Activated CD8-positive, alpha-beta T cell treated with anti-CD3 and anti-CD28 coated beads for 36 hours (primary cell): ENCODE data around the gene VDAC2. TPM values are rescaled to one million over a fixed set of nuclear protein-coding genes. Genes with fewer than 3 reads are reported as not detected.

Experiments used
- ATAC-seq: fragments of 200-7000 bp; cut with Tn5 transposase; one replicate; pipeline ENCODE4 v1.10.0; 2021; ENCODE audit warnings: mild to moderate bottlenecking, moderate library complexity
- CTCF ChIA-PET: fragments of 350-600 bp; sonication (Branson Sonifier 250); formaldehyde crosslinking; loops from one replicate; lab custom pipeline; 2021; ENCODE audit warnings: antibody characterized with exemption; lab: Charles Lee
- POLR2A ChIA-PET: fragments of 350-600 bp; sonication (Branson Sonifier 250); formaldehyde crosslinking; loops from one replicate; lab custom pipeline; 2021; ENCODE audit warnings: antibody characterized with exemption; lab: Charles Lee
- DNase-seq: peaks from one replicate; pipeline ENCODE4 v3.0.0-alpha.2; 2020
- H3K27ac Mint-ChIP-seq: one replicate; pipeline ENCODE4 v1.8.0; 2021; ENCODE audit warnings: mild to moderate bottlenecking, mixed read lengths
- H3K27me3 Mint-ChIP-seq: one replicate; pipeline ENCODE4 v1.8.0; 2021; ENCODE audit warnings: mixed read lengths
- H3K36me3 Mint-ChIP-seq: one replicate; pipeline ENCODE4 v1.8.0; 2021; ENCODE audit warnings: low read depth, mixed read lengths
- H3K4me1 Mint-ChIP-seq: one replicate; pipeline ENCODE4 v1.8.0; 2021; ENCODE audit warnings: low read depth, mixed read lengths
- H3K4me3 Mint-ChIP-seq: one replicate; pipeline ENCODE4 v1.8.0; 2021; ENCODE audit warnings: mild to moderate bottlenecking, moderate library complexity, mixed read lengths
- H3K9me3 Mint-ChIP-seq: one replicate; pipeline ENCODE4 v1.8.0; 2021; ENCODE audit warnings: mixed read lengths
- CTCF ChIP-seq: fragments of 200-600 bp; IDR thresholded peaks from one replicate; pipeline ENCODE4 v1.8.0; 2022; ENCODE audit warnings: antibody characterized with exemption, mild to moderate bottlenecking
- intact Hi-C: fragments of 100-400 bp; cut with micrococcal nuclease; formaldehyde crosslinking; loops from one replicate; pipeline ENCODE4 v1.10.0; 2022
- total RNA-seq, 2 experiments: library from RNA; stranded (reverse); gene quantifications; one replicate each; pipeline ENCODE4 v1.2.3, GENCODE V29; 2021

The VDAC2 gene, protein sequence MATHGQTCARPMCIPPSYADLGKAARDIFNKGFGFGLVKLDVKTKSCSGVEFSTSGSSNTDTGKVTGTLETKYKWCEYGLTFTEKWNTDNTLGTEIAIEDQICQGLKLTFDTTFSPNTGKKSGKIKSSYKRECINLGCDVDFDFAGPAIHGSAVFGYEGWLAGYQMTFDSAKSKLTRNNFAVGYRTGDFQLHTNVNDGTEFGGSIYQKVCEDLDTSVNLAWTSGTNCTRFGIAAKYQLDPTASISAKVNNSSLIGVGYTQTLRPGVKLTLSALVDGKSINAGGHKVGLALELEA
- total RNA-seq, result 100 to 1,000 TPM; 253 to 263 TPM

- Mint-ChIP-seq H3K36me3 (peaks cover 32% of the 10 kb centered on the region), H3K9me3 (no peaks in the 10 kb centered on the region), H3K4me1 (peaks cover 38% of the 10 kb centered on the region), H3K4me3 (peak within 1 kb of the TSS; percentile 98), H3K27ac (peak within 1 kb of the TSS; percentile 100), H3K27me3 (no peaks in the 10 kb centered on the region)
- intact Hi-C loops, result no loop called here
- ATAC-seq (peak; percentile 91), DNase-seq (peak; percentile 93)
- TF ChIP-seq CTCF, result no peak
- POLR2A ChIA-PET, result interaction anchor here (0.6 to 6.3 kb wide), 19 partner anchors 8 to 99 kb away, joined by 3 to 106 read pairs (median 5); partner anchors contain the start of genes COMTD1 and SAMD8
- CTCF ChIA-PET, result interaction anchor here (0.6 to 8.5 kb wide), 14 partner anchors 10 to 346 kb away, joined by 3 to 57 read pairs (median 5); partner anchors contain the start of genes COMTD1 and SAMD8
These were observed at the start of gene VDAC2 for GRCh38 chr10:75210282-75211006. TSS of gene VDAC2 (plus strand) at chr10:75210796. CDS start at chr10:75211159, 363 bp downstream.

DNA sequence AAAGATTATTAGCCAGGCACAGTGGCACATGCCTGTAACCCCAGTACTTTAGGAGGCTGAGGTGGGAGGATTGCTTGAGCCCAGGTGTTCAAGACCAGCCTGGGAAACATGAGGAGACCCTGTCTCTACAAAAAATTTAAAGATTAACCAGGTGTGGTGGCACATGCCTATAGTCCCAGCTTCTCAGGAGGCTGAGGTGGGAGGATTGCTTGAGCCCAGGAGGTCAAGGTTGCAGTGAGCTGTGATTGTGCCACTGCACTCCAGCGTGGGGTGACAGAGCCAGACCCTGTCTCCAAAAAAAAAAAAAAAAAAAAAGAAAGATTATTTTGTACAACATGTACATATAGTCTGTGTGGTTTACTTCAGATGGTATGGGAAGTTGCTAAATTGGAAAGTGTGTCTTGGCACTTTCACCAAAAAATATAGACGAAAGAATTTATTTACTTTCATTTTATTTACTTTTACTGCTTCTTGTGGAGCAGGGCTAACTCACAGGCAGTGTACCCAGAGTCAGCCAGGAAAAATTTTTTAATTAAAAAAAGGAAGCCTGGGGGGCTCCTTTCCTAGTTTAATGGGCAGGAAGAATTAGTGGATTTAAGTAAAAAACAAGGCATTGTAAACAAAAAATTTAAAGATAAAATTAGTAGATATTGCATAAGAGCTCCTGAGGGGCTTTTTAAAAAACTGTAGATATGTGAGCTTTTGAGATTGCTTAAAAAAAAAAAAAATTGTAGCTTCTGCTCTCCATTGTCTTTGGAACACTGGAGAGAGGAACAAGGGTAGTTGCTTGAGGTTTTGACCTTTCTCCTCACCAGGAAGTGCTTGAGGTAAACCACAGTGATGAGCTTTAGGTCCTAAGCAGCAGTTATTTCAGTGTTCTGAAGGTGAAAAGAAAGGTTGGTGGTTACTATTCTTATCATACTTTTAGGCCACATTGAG, 44.6 kb upstream of the VDAC2 start:
- CTCF ChIA-PET, result interaction anchor here (2.4 kb wide), 1 partner anchor 22 kb away, joined by 8 read pairs; no protein-coding TSS in a partner anchor
- peak; percentile 49 for DNase-seq

DNA sequence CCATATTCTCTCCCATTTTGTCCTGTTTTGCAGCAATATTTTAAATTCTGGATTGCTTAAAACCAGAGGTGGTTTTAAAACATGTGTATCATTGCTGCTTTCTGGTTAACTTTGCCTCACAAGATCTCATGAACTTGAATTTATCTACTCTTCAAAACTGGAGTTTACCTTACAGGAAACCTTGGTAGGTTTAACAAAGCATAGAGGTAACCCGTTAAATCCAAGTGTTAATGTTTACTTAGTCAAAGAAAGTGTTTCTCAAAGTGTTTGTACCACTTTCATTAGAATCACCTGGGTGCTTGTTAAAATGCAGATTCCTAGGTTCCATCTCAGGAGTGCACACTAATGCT, 44.0 kb upstream of the VDAC2 start:
- no peaks in the 10 kb centered on the region for H3K9me3 Mint-ChIP-seq
- peaks cover 31% of the 10 kb centered on the region for H3K4me1 Mint-ChIP-seq
- peak overlapping the region; percentile 95 for H3K27ac Mint-ChIP-seq
- H3K36me3 Mint-ChIP-seq, result peaks cover 21% of the 10 kb centered on the region
- intact Hi-C loops, result no loop called here
- H3K4me3 Mint-ChIP-seq, result peak overlapping the region; percentile 57
- ChIA-PET POLR2A (interaction anchor here (0.7 to 2.0 kb wide), 3 partner anchors 19 to 71 kb away, joined by 3 to 5 read pairs (median 3); no protein-coding TSS in a partner anchor), CTCF (interaction anchor here (2.4 kb wide), 1 partner anchor 21 kb away, joined by 8 read pairs; no protein-coding TSS in a partner anchor)
- no peaks in the 10 kb centered on the region for H3K27me3 Mint-ChIP-seq
- DNase-seq (no peak), ATAC-seq (peak; percentile 48)
- TF ChIP-seq CTCF, result no peak

More for the DNA sequence above, 44.6 kb upstream of the VDAC2 start:
- no peaks in the 10 kb centered on the region for H3K9me3 Mint-ChIP-seq
- no peak for TF ChIP-seq CTCF
- H3K4me3 Mint-ChIP-seq, result peak overlapping the region; percentile 57
- ATAC-seq, result peak; percentile 85
- H3K4me1 Mint-ChIP-seq, result peaks cover 35% of the 10 kb centered on the region
- POLR2A ChIA-PET, result interaction anchor here (0.6 to 2.0 kb wide), 5 partner anchors 18 to 72 kb away, joined by 3 to 5 read pairs (median 3); partner anchors contain the start of gene VDAC2
- no peaks in the 10 kb centered on the region for H3K27me3 Mint-ChIP-seq
- intact Hi-C loops, result no loop called here
- peak overlapping the region; percentile 95 for H3K27ac Mint-ChIP-seq
- H3K36me3 Mint-ChIP-seq, result peaks cover 21% of the 10 kb centered on the region

DNA sequence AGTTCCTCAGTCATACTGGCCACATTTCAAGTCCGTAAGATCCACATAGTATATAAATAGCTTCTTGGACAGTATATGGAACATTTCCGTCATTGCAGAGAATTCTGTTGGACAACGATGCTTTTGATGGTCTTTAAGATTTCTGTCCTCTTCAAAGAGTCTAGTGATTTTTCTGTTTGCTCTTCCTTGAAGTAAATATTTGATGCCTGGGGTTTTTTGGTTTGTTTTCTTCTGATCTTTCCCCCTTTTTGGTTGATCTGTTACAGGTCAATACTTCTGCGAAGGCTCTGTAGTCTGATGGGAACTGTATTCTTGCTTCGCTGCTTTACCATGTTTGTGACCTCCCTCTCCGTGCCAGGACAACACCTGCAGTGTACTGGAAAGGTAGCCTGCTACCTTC, 42.3 kb upstream of the VDAC2 start:
- ATAC-seq (no peak), DNase-seq (no peak)
- ChIA-PET POLR2A (no interaction called here), CTCF (interaction anchor here (2.4 kb wide), 1 partner anchor 19 kb away, joined by 8 read pairs; no protein-coding TSS in a partner anchor)
- Mint-ChIP-seq H3K27ac (peak overlapping the region; percentile 44), H3K36me3 (peaks cover 21% of the 10 kb centered on the region), H3K27me3 (no peaks in the 10 kb centered on the region), H3K4me3 (no peak overlapping the region), H3K9me3 (no peaks in the 10 kb centered on the region), H3K4me1 (peaks cover 26% of the 10 kb centered on the region)
- intact Hi-C loops, result no loop called here
- TF ChIP-seq CTCF, result no peak
